Lower leg skin (tissue), 4 donors: Measurements from ENCODE around the gene GNB1L. TPM values are rescaled to one million over a fixed set of nuclear protein-coding genes. Genes with fewer than 3 reads are reported as not detected.

Experiments
- DNase-seq, 2 donors: peaks; one replicate each; pipeline ENCODE4 v3.0.0-alpha.2; 2019; ENCODE audit warnings: low spot score in 2 of 2
- H3K4me3 ChIP-seq: fragments of 200-600 bp; sonication (generic); 2 replicates; pipeline ENCODE4 v1.5.1; 2017; ENCODE audit warnings: mild to moderate bottlenecking, low read depth; ENCODE audit not compliant: poor library complexity, severe bottlenecking
- POLR2A ChIP-seq, 2 donors: fragments of 450-650 bp; IDR thresholded peaks; one replicate each; pipeline ENCODE4 v1.6.1; 2016 to 2017; ENCODE audit warnings: antibody characterized with exemption in 2 of 2, mild to moderate bottlenecking in 1 of 2, moderate library complexity in 1 of 2
- WGBS, 2 donors: methylation state at CpG; one replicate each; pipeline ENCODE4 v1.1.5; 2018; 5-methylcytosine and 5-hydroxymethylcytosine counted together
- intact Hi-C: fragments of 100-400 bp; cut with DNase I; formaldehyde crosslinking; loops from one replicate; pipeline ENCODE4 v1.15.0; 2023; ENCODE audit warnings: low total_unique reads
- total RNA-seq, 4 donors: library from RNA; depleted of rRNA; stranded (reverse); fragments of >200 nt; gene quantifications; one replicate each; pipeline ENCODE4 v1.1.0, GENCODE V29; 2016
- TF ChIP-seq, protein P1 (sequence below), 3 donors: fragments of 450-650 bp; IDR thresholded peaks; one replicate each; pipeline ENCODE4 v1.5.1; 2016; ENCODE audit warnings: antibody characterized with exemption in 3 of 3, mild to moderate bottlenecking in 3 of 3, moderate library complexity in 2 of 3

Gene GNB1L
- total RNA-seq, 4 donors from 2014 or later: 10.0 to 16.2 (median 11.2) TPM

DNA sequence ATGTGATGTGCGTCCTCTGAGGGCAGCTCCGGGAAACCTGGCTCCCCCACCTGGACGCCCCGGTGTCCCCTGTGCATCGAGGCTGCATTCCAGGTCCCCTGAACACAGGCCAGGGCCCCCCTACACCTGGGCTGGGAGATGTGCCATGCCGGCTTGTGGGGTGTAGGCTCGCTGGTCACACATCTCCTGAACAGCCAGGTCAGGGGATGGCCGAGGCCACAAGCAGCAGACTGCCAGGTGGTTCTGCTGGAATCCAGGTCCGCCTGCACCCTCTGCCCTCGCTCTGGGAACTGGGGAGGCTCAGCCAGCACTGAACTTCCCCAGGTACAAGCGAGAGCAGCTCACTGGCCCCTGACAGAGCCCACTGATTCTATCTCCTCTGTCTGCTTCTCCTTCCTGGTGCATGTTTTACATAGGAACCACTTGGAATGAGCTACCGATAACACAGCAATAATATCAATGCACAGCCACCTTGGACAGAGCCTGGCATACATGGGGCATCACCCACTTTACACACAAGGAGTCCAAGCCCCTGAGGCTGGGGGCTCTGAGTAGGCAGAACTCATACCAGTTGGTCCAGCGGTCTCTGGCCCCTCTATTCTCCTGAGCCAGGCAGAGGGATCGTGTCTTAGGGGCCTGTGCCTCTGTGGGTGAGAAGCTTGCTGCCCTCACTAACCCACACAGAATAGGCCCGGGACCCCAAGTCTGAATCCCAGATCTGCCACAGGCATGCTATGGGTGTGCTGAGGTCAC lies 47.3 kb downstream of the GNB1L start:
- peak in 1 of 2 donors; percentile 84 for DNase-seq
- WGBS, 2 donors: 83% methylated on average over 10 to 13 of the region's 15 CpGs
- intact Hi-C loops: no loop called here
- TF ChIP-seq POLR2A (IDR thresholded peaks at IDR 0.05): no peak
- TF ChIP-seq, protein P1, sequence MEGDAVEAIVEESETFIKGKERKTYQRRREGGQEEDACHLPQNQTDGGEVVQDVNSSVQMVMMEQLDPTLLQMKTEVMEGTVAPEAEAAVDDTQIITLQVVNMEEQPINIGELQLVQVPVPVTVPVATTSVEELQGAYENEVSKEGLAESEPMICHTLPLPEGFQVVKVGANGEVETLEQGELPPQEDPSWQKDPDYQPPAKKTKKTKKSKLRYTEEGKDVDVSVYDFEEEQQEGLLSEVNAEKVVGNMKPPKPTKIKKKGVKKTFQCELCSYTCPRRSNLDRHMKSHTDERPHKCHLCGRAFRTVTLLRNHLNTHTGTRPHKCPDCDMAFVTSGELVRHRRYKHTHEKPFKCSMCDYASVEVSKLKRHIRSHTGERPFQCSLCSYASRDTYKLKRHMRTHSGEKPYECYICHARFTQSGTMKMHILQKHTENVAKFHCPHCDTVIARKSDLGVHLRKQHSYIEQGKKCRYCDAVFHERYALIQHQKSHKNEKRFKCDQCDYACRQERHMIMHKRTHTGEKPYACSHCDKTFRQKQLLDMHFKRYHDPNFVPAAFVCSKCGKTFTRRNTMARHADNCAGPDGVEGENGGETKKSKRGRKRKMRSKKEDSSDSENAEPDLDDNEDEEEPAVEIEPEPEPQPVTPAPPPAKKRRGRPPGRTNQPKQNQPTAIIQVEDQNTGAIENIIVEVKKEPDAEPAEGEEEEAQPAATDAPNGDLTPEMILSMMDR (IDR thresholded peaks at IDR 0.05): no peak
- H3K4me3 ChIP-seq: no peak overlapping the region

DNA sequence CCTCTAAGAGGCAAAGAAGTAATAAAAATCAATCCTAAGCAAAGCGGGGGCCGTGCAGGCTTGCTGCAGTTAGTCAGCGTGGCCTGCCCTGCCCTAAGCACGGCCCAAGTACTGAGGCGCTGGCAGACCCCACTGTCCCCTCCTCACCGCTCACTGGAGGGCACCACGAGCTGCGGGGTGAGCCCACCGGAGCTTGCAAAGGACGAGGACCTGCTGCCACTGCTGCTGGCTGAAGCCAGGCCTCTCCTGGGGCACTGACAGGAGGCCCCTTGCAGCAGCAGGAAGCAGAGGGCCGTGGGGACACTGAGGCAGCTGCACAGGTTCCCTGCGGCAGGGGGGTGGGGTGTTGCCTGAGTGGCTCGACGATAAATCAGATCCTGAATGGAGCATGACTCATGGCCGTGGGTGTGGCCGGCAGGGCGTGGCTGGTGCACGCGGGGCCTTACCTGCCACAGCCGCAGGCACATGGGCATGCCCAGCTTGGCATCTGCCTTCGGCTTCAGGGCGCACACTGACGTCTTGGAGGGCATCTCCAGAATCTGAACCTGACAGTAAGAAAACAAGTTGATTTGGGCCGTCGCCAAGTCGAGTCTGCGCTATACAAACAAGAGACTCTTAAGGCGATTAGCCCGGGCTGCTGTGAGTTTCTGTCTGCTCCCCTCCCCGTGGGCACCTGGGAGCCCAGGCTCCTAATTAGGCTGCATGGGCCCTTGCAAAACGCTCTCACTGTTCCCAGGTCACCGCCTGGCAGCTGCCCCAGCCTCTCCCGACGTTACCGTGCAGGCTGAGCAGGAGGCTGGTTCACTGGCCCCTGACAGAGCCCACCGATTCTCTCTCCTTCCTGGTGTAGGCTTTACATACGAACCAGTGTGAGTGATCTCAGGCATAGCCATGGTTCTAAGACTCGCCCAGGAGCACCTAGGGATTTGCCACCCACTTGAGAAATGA lies 48.2 kb downstream of the GNB1L start:
- WGBS, 2 donors: 35 to 53% methylated on average over 31 to 32 of the region's 38 CpGs
- no peak overlapping the region for H3K4me3 ChIP-seq
- DNase-seq: peak; percentile 85 to 94
- TF ChIP-seq, protein P1 (IDR thresholded peaks at IDR 0.05): no peak
- no peak for TF ChIP-seq POLR2A (IDR thresholded peaks at IDR 0.05)
- intact Hi-C loops: no loop called here

DNA sequence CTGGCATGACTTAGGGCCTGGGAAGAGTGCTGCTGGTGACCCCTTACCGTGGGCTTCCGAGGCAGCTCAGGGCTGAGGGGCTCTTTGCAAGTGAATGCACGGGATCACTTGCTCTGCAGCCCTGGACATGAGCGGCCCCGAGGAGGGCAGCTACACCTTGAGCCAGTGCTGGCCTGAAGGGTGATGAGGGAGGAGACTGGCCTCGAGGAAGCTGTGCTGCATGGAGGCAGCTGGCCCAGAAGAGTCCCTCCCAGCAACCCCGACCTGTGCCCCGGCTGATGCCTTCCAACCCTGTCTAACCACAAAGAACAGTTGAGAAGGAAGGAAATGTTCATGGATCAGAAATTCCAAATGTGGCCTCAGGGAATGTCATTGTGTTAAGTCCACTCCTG lies 48.9 kb downstream of the GNB1L start:
- peak in 1 of 2 donors; percentile 81 for DNase-seq
- intact Hi-C loops: no loop called here
- TF ChIP-seq POLR2A (IDR thresholded peaks at IDR 0.05): no peak
- TF ChIP-seq, protein P1 (IDR thresholded peaks at IDR 0.05): no peak
- 58 to 65% methylated on average over 6 to 8 of the region's 8 CpGs for WGBS, 2 donors
- no peak overlapping the region for H3K4me3 ChIP-seq

DNA sequence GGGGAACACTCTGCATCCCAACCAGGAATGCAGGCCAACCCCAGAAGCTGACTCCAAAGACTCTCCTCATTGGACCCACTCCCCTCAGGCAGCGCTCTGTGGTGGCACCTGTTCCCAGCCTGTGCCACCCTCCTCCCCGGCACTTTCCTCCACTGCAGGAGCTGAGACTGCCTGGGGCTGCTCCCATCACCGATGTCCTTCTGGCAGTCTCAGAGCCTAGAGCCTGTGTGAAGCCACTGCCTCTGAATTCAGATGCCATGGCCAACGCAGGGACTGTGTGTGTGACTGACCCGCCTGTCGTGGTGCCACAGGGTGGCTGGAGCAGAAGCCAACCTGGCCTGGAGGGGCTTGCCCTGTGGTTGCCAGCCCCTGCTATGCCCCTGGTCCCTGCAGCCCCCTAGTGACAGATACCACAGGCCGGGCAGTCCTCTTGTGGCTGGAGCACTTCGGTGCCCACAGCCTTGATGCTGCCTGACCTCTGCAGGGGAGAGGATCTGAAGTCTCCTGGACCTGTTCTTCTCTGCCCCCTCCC lies 50.9 kb downstream of the GNB1L start:
- intact Hi-C loops: no loop called here
- TF ChIP-seq POLR2A (IDR thresholded peaks at IDR 0.05): no peak
- TF ChIP-seq, protein P1 (IDR thresholded peaks at IDR 0.05): no peak
- no peak overlapping the region for H3K4me3 ChIP-seq
- 69 to 82% methylated on average over 5 to 8 of the region's 8 CpGs for whole genome bisulfite sequencing, 2 donors
- no peak for DNase-seq

DNA sequence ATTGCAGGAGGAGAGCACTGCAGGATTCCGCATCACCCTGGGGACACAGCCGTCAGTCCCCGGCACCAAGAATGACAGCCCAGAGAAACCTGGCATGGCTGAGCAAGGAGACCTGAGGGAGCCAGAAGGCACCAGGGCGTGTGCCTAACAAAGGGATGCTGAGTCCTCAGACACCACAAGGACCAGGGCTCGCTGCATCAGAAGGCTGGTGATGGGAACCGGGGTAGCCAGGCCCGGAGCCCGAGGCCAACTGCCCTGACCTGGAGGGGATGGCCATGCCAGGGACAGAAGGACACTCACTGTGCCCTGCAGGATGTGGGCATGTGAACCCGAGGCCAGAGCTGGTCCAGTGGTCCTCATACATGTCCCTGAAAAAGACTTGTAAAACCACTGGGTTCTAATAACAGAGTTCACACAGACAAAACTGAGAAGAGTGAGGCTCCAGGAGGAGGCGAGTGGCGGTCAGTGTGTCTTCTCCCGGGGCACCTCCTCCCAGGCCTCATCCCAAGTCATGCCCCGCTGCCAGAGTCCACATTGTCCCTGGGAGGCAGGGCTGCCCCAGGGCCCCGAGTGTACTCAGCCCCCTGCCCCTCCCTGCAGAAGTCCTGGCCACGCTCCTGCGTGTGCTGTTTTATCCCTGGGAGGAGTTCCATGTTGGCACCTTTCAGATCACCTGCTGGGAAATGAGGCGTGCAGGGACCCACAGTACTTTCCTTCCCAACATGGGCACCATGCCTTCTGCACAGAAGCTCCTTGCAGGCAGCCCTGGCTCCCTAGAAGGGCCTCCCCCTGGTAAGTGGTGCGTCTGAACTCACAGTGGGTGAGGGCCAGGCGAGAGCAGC lies 51.6 kb downstream of the GNB1L start:
- H3K4me3 ChIP-seq: no peak overlapping the region
- WGBS, 2 donors: 73 to 75% methylated on average over 19 of the region's 19 CpGs
- DNase-seq: no peak
- TF ChIP-seq, protein P1 (IDR thresholded peaks at IDR 0.05): no peak
- TF ChIP-seq POLR2A (IDR thresholded peaks at IDR 0.05): no peak
- intact Hi-C loops: no loop called here
